GM23338 (cell line): ENCODE data around the gene FAM117A.

Experiments
- CREB1 ChIP-seq: fragments of 250-450 bp; sonication (Bioruptor Pico); IDR thresholded peaks from 2 replicates; pipeline ENCODE4 v1.5.0; 2020; ENCODE audit warnings: low read depth, mild to moderate bottlenecking, moderate library complexity
- CTCF ChIP-seq, 2 experiments: fragments of 200-600 bp in 1 of 2; sonication (generic) in 1 of 2; conservative IDR thresholded peaks; 2 replicates each; pipeline versions ENCODE4 v1.5.1 to v1.6.1; 2016 to 2017; ENCODE audit warnings: antibody characterized with exemption in 2 of 2, low read depth in 2 of 2, mild to moderate bottlenecking in 2 of 2, moderate library complexity in 1 of 2
- EZH2 ChIP-seq: fragments of 200-600 bp; sonication (generic); IDR thresholded peaks from one replicate; pipeline ENCODE4 v1.8.0; 2017; ENCODE audit warnings: antibody characterized with exemption, mild to moderate bottlenecking, low read depth; ENCODE audit not compliant: unreplicated experiment
- JUNB ChIP-seq: IDR thresholded peaks from one replicate; pipeline ENCODE4 v1.6.1; 2016; ENCODE audit warnings: antibody characterized with exemption; ENCODE audit not compliant: unreplicated experiment
- POLR2AphosphoS5 ChIP-seq: IDR thresholded peaks from 2 replicates; pipeline ENCODE4 v1.6.1; 2016; ENCODE audit warnings: antibody characterized with exemption, low read depth
- ZNF331 ChIP-seq: fragments of 250-450 bp; sonication (Bioruptor Pico); IDR thresholded peaks from 2 replicates; pipeline ENCODE4 v1.5.0; 2020; ENCODE audit warnings: low read depth, mild to moderate bottlenecking, moderate library complexity
- TF ChIP-seq, protein P1 (sequence below): IDR thresholded peaks from one replicate; pipeline ENCODE4 v1.6.1; 2018; ENCODE audit warnings: antibody characterized with exemption; ENCODE audit not compliant: unreplicated experiment

DNA sequence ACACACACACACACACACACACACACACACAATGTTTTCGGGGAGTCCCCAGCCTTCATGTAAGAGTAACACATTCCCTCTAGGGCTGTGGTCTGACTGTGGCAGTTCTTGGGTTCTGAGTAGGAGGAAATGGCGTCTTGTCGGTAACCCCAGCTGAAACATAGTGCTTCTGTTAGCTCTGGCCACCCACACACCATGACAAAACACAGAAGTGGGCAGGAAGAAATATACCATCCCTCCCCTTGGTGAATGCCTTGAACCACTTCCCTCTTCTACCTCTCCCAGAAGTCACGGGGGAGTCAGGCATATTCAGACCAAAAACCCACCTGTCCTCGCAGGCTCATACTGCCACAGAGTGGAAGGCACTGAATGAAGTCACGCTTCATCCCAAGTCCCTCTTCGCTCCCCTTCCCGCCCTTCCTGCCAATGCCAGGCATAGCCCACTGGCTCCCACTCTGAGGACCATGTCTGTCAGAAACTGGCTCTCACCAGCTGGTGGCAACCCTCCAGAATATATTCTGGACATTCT, 67.6 kb downstream of the FAM117A start:
- TF ChIP-seq CTCF (conservative IDR thresholded peaks at IDR 0.05; ENCODE audit: low read depth in 2 of 2) = no peak
- TF ChIP-seq, protein P1, sequence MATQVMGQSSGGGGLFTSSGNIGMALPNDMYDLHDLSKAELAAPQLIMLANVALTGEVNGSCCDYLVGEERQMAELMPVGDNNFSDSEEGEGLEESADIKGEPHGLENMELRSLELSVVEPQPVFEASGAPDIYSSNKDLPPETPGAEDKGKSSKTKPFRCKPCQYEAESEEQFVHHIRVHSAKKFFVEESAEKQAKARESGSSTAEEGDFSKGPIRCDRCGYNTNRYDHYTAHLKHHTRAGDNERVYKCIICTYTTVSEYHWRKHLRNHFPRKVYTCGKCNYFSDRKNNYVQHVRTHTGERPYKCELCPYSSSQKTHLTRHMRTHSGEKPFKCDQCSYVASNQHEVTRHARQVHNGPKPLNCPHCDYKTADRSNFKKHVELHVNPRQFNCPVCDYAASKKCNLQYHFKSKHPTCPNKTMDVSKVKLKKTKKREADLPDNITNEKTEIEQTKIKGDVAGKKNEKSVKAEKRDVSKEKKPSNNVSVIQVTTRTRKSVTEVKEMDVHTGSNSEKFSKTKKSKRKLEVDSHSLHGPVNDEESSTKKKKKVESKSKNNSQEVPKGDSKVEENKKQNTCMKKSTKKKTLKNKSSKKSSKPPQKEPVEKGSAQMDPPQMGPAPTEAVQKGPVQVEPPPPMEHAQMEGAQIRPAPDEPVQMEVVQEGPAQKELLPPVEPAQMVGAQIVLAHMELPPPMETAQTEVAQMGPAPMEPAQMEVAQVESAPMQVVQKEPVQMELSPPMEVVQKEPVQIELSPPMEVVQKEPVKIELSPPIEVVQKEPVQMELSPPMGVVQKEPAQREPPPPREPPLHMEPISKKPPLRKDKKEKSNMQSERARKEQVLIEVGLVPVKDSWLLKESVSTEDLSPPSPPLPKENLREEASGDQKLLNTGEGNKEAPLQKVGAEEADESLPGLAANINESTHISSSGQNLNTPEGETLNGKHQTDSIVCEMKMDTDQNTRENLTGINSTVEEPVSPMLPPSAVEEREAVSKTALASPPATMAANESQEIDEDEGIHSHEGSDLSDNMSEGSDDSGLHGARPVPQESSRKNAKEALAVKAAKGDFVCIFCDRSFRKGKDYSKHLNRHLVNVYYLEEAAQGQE = no peak
- TF ChIP-seq JUNB = no peak
- no peak for TF ChIP-seq ZNF331 (CRISPR knock-in tag)
- no peak for TF ChIP-seq EZH2
- TF ChIP-seq POLR2AphosphoS5 = no peak
- TF ChIP-seq CREB1 (CRISPR knock-in tag) = no peak
